ENCODE data around the gene RAB24.
A peak's percentile ranks its signal among the peaks of the same experiment; 100 is the strongest.

RAB24 gene

DNA sequence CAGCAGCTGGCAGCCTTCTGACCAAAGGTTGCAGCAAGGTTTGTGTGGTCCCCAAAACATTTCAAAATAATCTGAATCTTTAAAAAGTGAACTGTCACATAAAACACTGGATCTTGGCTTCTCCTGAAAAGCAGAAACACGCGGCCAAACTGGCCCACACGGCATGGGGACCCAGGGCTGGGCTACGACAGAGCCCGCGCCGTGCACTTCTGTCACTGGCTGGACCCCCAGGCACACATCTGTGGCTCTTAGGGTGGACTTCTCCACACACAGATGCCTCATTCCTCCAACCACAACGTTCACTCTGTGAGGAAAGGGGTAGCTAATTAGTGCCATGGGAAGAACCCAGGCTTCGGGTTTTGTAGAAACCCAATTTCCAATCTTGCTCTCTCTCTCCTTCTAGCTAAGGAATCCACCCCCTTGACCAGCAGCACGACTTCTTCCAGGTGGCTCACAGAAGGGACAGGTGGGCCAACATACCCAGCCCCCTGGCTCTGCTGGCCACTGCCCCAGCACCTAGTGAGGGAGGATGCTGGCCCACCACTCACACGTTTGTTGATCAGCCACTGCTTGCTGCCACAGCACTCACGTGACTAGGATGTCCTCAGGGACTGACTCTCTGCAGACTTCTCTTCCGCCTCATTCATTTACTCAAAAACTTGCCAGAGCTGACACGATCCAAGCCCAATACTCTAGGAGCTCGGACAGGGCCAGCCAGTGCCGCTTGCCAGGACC is 30.1 kb upstream of the RAB24 start:
- H3K4me3 ChIP-seq (ENCODE audit: low read depth, low read length) = no peak overlapping the region

DNA sequence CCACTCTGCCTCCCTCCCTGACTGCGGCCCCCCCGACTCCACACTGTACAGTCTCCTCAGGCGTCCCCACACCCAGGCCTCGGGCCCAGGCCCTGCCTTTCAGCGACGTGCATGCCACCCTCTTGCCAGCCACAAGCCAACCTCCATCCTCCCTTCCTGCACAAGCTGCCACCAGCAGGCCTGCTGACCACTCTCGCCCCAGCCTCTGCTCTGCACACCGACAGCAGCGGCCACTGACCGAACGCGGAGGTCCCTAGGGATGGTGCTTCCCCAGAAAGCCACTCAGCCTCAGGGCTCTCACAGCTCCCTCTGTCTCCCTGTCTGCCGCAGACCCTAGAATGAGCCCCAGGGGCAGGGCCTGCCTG is 29.4 kb upstream of the RAB24 start:
- no peak overlapping the region for H3K4me3 ChIP-seq (ENCODE audit: low read depth, low read length)

DNA sequence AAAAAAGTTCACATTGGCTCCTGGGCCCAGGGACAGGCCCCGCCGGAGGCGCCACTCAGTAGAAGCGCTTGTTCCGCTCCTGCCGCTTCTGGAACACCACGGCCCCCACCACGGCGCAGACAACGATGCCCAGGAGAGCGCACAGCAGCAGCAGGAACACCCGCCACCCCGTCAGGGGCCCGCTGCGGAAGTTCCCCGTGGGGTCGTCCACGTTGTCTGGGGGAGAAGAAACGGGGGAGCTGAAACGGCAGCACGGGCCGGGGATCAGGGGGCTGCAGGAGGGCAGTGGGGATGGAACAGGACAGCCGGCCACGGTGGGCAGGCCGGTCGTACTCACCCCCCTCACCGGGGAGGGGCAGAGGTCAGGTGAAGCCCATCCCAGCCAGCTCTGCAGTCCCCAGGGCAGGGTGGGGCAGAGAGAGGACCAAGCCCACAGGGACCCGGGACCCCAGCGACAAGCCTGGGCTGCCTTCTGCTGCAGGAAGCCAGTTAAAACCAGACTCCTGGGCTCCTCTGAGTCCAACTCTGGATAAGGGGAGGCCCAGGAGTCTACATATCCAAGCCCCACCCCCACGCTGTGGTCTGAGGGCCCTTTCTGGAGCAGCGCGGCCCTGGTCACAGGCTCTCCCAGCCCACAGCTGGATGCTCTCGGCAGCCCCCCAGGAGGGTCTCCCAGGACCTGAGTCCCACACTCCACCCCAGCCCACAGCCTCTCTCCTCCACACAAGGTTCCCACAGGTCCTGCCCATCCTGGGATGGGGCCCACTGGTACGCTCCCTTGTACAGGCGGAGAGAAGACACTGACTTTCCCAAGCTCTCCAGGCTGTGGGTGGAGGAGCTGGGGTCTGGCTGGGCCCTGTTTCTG is 28.7 kb upstream of the RAB24 start:
- no peak overlapping the region for H3K4me3 ChIP-seq (ENCODE audit: low read depth, low read length)

DNA sequence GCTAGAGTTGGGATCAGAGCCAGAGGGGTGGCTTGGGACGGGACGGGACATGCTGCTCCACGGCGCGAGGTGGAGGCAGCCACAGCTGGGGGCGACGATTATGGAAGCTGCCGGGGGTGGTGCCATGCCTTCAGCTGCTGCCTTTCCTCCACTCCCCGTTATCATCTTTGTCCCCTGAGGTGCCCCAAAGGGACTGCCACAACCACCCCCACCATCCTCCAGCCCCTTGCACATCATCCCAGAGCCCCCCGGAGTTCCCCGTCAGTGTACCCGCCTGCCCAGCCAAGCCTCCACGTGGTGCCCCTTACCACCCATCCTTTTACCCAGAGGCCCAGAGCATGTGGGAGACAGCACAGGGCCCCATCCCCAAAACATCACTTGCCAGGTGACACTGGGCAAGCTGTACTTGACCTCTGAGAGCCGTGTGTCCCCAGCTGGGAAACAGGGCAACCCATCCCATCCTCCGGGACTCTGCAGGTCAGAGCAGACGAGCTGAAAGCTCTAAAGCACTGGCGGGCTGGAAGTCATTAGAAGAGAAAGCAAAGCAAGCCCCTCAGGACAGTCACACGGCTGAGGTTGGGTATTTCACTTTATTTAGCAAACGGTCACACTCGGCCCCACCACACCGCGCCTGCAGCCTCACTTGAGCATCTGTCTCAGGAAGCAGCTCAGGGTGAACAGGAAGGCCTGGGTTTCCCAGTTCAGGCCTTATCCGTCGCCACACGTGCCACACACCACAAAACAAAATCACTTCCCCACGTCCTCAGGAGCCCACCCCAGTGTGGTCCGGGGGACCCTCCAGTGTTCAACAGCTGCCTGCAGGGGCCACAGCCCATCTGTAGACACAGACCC is 27.7 kb upstream of the RAB24 start:
- no peak overlapping the region for H3K4me3 ChIP-seq (ENCODE audit: low read depth, low read length)

DNA sequence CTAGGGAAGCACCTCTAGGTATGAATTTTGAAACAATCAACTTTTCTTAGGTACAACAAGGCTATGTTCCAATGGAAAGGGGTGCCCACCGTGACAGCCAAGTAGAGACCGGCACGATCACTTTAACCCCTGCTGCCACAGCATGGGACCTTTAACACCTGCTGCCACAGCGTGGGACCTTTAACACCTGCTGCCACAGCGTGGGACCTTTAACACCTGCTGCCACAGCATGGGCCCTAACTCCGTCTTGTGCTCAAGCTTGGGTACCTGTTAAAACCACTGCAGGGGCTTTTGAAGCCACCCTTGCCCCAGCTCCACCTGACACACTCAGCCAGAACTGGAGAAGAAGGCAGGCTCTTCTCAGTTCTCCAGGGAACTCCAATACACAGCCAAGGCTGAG is 26.4 kb upstream of the RAB24 start:
- no peak overlapping the region for H3K4me3 ChIP-seq (ENCODE audit: low read depth, low read length)

DNA sequence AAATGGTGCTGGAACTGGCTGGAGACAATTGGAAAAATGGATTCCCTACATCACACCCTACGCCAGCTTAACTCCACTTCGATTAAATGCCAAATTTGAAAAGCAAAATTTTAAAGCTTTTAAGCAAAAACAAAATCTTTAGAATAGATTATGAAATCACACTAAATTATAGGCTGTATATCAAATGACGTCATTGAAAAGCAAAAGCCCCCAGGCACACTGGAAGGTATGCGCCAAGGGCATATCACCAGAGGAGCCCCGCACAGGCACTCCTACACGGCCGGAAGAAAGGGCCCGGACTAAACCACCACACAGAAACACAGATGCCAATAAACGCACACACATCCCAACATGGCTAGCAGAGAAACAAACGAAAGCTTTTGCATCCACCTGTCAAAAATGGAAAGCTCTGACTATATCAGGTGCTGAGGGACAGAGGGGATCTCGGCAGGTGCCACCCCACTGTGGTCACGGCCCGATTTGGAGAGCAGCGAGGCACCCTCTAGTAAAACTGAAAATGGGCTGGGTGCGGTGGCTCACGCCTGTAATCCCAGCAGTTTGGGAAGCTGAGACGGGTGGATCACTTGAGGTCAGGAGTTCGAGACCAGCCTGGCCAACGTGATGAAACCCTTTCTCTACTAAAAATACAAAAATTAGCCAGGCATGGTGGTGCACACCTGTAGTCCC is 25.2 kb upstream of the RAB24 start:
- no peak overlapping the region for H3K4me3 ChIP-seq (ENCODE audit: low read depth, low read length)

DNA sequence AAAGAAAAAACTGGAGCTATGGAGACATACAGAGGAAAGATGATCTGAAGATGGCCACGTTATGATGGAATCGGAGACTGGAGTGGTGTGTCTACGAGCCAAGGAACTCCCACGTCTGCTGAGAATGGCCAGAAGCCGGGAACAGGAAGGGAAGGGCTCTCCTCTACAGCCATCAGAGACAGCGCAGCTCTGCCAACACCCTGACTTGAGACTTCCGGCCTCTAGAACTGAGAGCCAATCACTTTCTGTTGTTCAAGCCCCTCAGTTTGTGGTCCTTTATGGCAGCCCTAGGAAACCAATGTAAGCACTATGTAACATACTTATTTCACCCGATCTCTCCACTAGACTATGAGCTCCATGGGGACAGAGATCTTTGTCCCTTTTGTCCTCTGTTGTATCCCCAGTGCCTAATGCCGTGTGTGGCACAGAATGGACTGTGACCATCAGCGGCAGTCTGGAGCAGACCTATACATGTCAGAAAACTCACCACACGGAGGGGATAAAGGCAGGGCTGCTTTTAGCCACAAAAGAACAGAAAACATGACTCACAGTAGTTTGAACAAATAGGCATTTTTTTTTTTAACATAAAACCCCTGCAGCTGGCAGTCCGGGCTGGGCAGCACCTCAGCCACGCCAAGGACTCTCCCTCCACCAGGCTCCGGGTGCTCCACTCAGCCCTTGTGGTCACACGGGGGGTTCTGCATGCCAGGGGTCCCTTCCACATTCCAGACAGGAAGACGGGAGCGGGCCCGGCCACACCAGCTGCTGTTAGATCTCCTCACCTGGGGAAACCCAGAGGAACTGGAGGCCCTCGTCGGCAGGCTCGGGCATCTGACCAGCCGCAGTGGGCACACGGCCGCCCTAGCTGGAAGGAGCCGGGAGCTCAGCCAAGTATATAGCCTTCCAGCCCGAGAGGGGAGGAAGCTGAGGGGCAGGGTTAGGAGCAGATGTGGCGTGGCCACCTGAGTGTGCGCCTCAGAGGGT is 24.3 kb upstream of the RAB24 start:
- no peak overlapping the region for H3K4me3 ChIP-seq (ENCODE audit: low read depth, low read length)

DNA sequence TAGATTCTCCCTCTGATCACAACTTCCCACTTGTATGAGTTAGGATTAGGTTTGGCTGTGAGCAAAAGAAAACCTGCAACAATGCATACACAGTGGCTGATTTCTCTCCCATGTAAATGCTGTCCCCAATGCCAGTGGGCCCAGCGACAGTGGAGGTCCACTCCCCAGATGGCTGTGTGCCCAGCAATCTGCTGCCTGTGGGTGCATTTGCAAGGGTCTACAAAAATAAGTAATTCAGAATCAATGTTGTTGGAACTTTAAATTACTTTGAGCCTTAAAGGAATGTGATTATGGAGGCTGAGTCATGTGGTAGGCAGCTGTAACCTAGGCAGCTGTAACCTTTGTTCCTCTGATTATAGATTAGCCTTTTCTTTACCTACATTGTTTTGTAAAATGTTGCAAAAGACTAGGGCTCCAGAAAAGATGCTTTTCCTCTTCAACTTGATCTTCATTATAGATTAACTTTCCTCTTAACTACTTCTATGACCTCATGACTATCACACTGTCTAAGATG is 22.4 kb upstream of the RAB24 start:
- H3K4me3 ChIP-seq (ENCODE audit: low read depth, low read length) = no peak overlapping the region

DNA sequence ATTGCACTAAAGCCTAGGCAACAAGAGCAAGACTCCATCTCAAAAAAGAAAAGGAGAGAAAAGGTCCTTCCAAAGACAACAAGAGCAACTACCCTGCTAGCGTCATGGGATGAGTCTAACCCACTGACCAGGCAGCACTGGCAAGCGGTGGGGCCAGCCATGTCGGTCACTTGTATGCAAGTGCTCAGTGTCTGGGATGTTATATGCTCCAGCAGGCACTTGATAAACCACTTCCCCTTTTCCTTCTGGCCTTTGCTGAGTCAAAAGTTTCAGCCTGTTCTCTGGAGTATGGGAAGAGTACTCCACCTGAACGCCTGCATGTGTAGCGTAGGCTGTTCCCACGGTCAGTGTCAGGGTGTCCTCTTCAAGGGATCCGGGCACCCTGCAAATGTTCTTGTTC is 17.4 kb upstream of the RAB24 start:
- H3K4me3 ChIP-seq (ENCODE audit: low read depth, low read length) = no peak overlapping the region

DNA sequence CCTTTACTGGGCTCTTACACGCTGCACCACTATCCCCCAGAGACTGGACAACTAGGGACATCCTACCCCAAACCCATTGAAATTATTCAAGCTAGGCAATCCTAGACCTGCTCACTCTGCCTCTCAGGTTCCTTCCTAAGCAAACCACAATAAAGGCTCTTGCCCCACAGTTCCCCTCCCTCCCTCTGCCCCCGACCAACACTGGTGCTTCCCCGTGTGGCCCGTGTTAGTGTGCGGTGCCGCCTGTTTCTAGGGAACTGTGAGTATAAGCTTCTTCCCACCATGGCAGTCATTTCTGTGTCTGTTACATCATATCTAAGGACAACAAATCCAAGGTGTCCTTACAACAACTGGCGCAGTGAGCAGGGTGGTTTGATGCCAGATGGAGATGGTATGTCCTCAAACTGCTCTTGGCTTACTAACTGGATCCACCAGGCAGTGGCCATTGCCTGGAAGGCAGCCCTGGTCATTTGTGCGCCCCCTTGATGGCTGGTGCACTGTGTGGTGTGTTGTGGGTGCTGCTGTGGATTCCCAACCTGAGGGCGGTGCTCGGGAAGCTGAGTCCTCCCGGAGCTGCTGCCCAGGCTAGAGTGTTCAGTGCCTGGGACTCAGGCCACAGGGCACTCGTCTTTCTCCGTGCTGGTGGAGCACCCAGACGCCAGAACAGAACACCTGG is 16.5 kb upstream of the RAB24 start:
- H3K4me3 ChIP-seq (ENCODE audit: low read depth, low read length) = no peak overlapping the region

DNA sequence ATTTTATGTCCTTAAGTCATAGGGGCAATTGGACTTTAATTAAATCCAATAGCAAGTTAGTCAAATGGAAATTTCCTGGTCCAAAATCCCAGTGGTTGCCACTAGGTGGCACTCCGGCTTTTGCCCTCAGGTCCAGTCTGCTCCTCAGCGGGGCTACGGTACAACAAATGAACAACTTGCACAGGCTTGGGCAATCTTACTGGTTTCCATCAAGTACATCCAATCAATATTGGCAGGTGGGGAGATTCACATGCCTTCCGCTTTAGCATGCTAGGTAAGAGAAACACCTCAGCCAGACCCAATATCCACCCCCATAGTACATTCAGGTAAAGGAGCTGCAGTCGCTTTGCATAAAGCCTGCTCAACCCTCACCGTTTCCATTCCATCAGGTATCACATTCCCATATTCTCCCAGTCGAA is 14.4 kb upstream of the RAB24 start:
- H3K4me3 ChIP-seq (ENCODE audit: low read depth, low read length) = no peak overlapping the region

DNA sequence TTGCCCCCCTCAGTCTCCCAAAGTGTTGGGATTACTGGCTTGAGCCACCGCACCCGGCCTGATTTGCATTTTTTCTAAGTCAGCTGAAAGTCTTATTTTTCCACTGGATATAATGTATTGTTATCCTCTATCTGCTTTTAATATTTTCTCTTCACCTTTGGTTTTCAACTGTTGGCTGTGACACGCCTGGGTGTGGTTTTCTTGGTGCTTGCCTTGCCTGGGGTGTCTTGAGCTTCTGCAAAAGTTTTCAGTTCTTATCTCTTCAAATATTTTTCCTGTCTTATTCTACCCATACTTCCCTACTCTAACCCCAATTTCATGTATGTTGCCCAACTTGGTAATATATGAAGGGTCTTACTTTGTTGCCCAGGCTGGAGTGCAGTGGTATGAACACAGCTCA is 12.5 kb upstream of the RAB24 start:
- H3K4me3 ChIP-seq (ENCODE audit: low read depth, low read length) = no peak overlapping the region

DNA sequence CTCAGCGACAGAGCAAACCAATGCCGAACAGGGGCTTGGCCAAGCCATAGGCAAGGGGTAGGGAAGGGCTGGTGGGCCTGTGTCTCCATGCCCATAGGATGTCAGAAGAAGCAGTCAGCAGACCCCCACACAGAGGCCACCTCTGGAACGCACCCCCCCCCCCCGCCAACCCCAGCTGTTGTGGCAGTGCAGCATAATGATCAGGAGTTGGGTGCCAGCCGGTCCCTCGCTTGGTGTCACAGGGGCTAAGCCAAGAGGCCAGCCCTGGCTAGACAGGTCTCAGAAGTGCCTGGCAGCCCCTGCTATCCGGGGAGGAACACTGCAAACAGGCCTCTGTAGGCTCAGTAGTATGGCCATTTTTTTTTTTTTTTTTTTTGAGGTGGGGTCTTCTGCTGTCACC is 11.9 kb upstream of the RAB24 start:
- H3K4me3 ChIP-seq (ENCODE audit: low read depth, low read length) = no peak overlapping the region

DNA sequence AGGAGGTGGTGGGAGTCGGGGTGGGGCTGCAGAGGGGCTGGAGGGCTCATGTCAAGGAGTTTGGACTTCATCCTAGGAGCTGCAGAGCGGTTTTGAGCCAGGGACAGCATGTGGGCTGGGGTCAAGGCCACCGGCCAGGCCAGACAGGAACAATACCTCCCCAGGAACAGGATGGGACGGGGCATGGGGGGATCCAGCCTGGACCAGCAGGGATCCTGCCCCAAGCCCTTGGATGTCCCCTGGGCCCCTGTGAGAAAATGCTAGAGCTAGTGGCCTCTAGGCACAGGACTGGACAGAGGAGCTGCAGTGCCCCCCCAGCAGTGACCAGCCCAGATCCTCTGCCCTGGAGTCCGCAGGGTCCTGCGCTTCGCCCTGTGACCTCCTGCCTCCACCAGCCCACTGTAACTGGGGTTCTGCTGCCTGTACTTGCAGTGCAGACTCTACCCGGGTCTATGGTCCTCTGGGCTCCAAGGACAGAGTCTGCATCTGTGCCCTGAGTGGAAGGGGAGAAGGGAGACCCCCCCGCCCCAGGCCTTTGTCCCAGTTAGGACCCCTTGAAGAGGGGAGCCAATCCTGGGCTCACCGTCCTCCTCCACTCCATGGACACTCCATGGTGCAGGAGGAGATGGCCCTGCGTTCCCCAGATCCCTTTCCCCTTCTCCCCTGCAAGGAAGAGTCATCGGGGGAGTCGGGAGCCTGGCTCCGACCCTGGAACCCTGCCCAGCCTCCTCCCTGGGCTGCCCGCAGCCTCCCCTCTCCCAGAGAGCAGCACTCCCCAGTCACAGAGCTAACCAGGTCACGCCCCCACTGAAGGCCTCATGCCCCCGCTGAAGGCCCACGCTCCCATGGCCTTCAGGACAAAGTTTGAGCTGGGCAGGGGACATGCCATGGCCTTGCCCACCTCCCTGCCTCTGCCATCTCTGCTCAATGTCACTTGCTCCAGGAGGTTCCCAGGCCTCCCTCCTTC is 11.1 kb upstream of the RAB24 start:
- no peak overlapping the region for H3K4me3 ChIP-seq (ENCODE audit: low read depth, low read length)

DNA sequence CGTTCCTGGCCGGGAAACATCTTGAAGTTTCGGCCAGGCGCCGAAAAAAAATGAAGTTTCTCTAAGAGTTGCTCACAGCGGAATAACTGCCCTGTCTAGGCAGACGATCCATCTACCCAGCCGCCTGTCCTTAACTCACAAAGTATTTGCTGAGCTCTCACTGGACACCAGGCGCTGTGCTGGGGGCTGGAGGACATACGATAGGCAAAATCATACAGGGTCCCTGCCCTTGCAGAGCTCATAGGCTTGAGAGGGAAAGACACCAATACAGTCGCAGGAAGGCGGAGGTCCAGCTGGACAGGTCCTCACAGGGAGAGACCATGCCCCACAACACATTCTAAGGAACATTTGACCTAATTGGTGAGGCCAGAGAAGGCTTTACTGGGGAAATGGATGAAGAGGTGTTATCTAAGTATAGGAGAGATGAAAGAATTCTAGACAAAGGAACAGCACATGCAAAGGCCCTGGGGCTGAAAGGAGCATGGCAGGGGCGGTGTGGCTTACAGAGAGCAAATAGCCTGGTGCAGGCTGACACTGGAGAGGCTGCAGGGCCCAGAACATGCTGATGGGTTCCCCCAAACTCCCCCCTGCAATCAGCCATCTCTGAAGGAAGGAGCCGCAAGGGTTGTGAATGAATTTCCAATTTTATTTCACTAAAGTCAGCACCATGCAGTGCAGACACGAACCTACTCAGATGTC is 10.2 kb upstream of the RAB24 start:
- no peak overlapping the region for H3K4me3 ChIP-seq (ENCODE audit: low read depth, low read length)

DNA sequence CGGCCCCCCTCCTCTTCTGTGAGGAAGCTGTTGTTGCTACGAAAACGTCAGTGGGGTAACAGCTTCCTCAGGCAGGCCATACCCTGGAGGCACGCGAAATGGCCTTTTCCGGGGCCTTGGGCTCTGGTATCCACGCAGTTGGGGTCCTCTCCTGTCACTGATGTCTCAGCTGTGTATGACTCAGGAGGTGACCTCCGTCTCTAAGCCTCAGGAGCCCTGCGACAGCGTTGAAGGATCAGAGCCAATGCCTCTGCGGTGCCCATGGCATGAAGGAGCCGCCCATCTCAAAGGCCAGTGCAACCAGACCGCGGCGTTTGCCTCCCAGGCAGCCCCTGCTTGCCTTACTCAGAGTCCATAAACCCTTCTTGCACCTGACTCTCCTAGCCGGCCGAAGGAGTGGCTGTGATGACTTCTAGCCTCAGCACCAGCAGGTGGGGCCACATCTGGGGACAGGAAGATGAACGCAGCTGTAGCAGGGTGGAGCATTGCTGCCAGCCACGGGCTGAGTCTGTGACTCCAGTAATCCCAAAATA is 9.2 kb upstream of the RAB24 start:
- peak overlapping the region; percentile 44 for H3K4me3 ChIP-seq (ENCODE audit: low read depth, low read length)
